Mononuclear cell (primary cell): ENCODE measurements around the gene CRYBG1. TPM values are rescaled to one million over a fixed set of nuclear protein-coding genes. Genes with fewer than 3 reads are reported as not detected.
A peak's percentile ranks its signal among the peaks of the same experiment; 100 is the strongest.
"Not testable (repeated sequence)": the region's sequence is repeated elsewhere in the genome, so short reads cannot be mapped to it uniquely, and the experiment has no call there.

Experiments
- H3K27me3 ChIP-seq: 2 replicates; pipeline ENCODE4 v1.6.0; 2011; ENCODE audit warnings: low read length, control low read depth; ENCODE audit not compliant: insufficient read depth
- H3K4me1 ChIP-seq: 2 replicates; pipeline ENCODE4 v1.5.1; 2011; ENCODE audit warnings: mild to moderate bottlenecking, low read length, control low read depth; ENCODE audit not compliant: insufficient read depth
- H3K4me3 ChIP-seq: 2 replicates; pipeline ENCODE4 v1.5.1; 2011; ENCODE audit warnings: mild to moderate bottlenecking, low read length, moderate library complexity
- H3K9me3 ChIP-seq: 2 replicates; pipeline ENCODE4 v1.5.1; 2011; ENCODE audit warnings: low read depth, mild to moderate bottlenecking, control low read depth, low read length
- total RNA-seq: library from RNA; depleted of rRNA; stranded (reverse); fragments of >200 nt; gene quantifications from one replicate; pipeline ENCODE4 v1.2.3, GENCODE V29; 2012

Gene CRYBG1
- total RNA-seq, 1 donor, result 60.9 TPM

DNA sequence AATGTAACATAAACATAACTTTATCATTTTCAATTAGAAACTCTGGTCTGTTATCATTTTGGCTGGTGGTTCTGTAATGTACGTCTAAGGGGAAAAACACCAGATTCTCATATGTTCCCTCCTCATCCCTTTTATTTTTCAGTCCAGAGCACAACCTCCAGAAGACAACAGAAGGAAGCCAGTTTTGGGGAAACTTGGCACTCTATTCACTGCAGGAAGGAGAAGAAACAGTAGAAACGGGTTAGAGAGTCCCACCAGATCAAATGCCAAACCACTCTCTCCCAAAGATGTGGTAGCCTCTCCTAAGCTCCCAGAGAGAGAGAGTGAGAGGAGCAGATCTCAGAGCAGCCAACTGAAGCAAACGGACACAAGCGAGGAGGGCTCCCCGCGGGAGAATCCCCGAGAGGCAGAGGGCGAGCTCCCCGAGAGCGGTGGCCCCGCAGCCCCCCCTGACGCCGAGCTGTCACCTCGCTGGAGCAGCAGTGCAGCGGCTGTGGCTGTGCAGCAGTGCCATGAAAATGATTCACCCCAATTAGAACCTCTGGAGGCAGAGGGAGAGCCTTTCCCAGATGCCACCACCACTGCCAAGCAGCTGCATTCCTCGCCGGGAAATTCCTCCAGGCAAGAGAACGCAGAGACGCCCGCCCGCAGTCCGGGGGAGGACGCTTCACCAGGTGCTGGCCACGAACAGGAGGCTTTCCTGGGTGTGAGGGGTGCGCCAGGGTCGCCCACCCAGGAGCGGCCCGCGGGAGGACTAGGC is 151.0 kb downstream of the CRYBG1 start:
- peak overlapping the region; percentile 81 for H3K4me3 ChIP-seq

DNA sequence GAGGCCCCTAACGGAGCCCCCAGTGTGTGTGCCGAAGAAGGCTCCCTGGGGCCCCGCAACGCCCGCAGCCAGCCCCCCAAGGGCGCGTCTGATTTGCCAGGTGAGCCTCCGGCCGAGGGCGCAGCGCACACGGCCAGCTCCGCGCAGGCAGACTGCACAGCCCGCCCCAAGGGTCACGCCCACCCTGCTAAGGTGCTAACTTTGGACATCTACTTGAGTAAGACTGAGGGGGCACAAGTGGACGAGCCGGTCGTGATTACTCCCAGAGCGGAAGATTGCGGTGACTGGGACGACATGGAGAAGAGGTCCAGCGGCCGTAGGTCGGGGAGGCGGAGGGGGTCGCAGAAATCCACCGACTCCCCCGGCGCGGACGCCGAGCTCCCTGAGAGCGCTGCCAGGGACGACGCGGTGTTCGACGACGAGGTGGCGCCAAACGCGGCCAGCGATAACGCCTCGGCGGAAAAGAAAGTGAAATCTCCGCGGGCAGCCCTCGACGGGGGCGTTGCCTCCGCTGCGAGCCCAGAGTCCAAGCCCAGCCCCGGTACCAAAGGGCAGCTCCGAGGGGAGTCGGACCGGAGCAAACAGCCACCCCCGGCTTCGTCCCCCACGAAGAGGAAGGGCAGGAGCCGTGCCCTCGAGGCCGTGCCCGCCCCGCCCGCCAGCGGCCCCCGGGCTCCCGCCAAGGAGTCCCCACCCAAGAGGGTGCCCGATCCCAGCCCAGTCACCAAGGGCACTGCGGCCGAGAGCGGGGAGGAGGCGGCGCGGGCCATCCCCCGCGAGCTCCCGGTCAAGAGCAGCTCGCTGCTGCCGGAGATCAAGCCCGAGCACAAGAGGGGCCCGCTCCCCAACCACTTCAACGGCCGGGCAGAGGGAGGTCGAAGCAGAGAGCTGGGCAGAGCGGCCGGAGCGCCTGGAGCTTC is 151.8 kb downstream of the CRYBG1 start:
- H3K4me1 ChIP-seq, result peaks cover 57% of the 10 kb centered on the region
- no peaks in the 10 kb centered on the region for H3K27me3 ChIP-seq
- H3K4me3 ChIP-seq, result peak overlapping the region; percentile 81
- no peaks in the 10 kb centered on the region for H3K9me3 ChIP-seq

More for the DNA sequence above, 151.0 kb downstream of the CRYBG1 start:
- H3K9me3 ChIP-seq, result no peaks in the 10 kb centered on the region
- H3K27me3 ChIP-seq, result no peaks in the 10 kb centered on the region
- peaks cover 51% of the 10 kb centered on the region for H3K4me1 ChIP-seq

DNA sequence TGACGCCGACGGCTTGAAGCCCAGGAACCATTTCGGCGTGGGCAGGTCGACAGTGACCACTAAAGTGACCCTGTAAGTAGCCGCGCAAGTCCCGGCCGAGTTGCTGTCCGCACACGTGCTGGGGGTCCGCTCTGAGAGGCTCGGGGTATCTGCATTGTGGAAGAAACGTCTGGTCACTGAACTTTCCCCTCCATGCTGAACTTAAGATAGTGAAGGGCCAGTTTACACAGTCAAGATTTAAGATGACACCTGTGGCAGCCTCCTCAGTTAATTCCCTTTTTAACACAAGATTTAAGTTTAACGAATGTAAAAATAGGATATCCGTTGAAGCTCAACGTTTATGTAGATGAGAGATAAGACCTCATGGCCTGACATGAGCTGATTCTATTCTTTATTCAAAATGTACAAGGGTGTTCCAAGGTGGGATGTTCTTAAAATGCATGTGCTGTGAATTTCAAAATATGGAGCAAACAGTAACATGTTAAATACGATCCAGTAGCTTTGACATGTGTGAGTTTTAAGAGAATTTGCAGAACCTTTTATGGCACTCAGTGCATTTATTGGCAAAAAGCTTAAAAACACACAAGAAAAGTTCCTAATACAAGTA is 152.6 kb downstream of the CRYBG1 start:
- H3K4me1 ChIP-seq, result peaks cover 64% of the 10 kb centered on the region
- H3K9me3 ChIP-seq, result no peaks in the 10 kb centered on the region
- H3K27me3 ChIP-seq, result no peaks in the 10 kb centered on the region
- peak overlapping the region; percentile 81 for H3K4me3 ChIP-seq

DNA sequence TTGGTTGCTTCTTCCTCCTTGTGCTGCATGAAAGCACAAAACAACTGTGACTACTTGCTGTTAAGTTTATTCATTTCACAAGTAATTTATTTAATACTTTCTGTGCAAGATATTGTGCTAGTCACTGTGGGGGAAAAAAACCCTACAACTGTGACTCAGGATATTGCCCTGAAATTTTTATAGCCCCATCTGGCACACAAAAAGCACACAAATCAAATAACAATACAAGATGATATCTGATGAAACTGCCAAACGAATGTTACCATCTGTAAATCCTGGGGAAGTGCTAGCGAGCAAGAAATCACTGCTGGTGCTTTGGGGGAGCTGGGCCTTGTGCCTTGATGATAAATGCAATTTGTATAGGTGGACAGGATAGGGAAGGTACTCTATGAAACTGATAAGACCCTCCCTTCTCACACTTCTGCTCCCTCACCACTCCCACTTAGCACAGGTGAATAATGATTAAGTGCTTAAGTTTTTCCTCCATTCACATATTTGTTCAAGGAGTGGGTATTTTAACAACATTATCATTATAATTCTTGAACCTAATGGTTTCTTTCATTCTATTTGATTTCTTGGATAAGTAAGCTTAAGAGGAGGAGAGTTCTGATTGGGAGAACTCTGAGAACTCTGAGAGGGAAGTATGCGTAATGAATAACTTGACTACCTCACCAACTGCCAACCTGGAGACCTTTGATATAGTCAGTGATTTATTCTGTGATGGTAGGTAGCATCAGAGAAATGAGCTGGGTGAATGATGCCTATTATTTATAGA is 153.5 kb downstream of the CRYBG1 start:
- Histone ChIP-seq H3K27me3 (no peaks in the 10 kb centered on the region), H3K9me3 (no peaks in the 10 kb centered on the region), H3K4me3 (peak overlapping the region; percentile 81), H3K4me1 (peaks cover 67% of the 10 kb centered on the region)

DNA sequence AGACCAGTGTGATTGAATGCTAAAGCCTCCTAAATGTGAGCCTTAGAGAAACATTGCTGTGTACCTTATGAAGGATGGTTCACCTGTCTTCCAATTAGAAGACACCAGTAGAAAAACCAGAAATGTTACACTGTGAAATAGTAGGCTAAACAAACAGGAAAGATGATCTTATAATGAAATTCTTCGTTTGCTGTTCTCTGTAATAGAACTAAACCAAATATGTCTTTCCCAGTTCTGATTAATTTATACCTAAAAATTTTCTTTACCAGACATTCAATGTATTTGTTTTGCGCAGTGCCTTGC is 154.0 kb downstream of the CRYBG1 start:
- Histone ChIP-seq H3K4me1 (peaks cover 68% of the 10 kb centered on the region), H3K9me3 (no peaks in the 10 kb centered on the region), H3K27me3 (no peaks in the 10 kb centered on the region), H3K4me3 (peak overlapping the region; percentile 81)

DNA sequence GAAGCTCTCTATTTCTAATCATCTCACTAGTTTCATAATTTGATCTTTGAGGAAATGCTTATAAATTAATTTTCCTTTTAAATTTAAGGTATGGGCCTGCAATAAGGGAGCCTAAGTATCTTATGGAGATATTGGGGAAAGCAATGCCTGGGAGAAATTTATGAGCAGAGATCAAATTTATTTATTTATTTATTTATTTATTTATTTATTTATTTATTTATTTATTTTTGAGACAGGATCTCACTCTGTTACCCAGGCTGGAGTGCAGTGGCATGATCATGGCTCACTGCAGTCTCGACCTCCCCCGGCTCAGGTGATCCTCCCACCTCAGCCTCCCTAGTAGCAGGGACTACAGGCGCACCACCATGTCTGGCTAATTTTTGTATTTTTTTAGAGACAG is 155.1 kb downstream of the CRYBG1 start:
- H3K9me3 ChIP-seq, H3K27me3 ChIP-seq, H3K4me3 ChIP-seq: not testable (repeated sequence)
- peaks cover 68% of the 10 kb centered on the region for H3K4me1 ChIP-seq

DNA sequence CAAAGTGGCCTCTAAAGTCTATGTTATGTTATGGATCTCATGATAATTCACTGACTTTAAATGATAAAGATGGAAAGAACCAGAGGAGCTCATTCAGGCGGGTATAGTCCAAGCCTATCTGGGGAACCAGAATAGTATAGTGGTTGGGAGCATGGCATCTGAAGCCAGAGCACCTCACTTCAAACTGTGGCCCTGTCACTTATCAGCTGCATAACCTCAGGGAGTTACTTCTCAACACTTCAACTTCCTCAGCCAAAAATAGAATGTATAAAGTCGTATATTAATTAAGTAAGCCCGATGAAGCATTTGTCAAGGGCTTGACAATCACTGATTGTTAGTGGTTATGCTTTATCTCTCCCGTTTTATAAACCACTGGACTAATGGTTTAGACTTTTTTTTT is 156.1 kb downstream of the CRYBG1 start:
- H3K4me1 ChIP-seq, result peaks cover 69% of the 10 kb centered on the region
- no peaks in the 10 kb centered on the region for H3K27me3 ChIP-seq
- H3K4me3 ChIP-seq, result no peak overlapping the region
- H3K9me3 ChIP-seq, result no peaks in the 10 kb centered on the region

DNA sequence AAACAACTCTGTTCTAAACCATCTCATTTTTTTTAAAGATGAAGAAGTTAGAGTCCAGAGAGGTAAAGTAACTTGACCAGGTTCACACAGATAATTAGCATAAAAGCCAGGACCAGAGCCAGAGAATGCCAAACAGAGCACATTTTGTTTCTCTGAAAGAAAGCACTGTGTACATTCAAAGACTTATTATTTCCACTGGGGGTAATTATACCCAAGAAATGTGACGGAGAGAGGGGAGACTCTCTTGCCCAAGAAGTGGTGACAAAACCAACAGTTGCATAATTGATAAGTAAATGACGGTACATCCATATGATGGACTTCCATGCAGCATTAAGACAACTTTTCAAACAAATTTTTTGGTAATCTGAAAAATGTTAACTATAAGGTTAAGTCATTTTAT is 157.2 kb downstream of the CRYBG1 start:
- no peaks in the 10 kb centered on the region for H3K9me3 ChIP-seq

DNA sequence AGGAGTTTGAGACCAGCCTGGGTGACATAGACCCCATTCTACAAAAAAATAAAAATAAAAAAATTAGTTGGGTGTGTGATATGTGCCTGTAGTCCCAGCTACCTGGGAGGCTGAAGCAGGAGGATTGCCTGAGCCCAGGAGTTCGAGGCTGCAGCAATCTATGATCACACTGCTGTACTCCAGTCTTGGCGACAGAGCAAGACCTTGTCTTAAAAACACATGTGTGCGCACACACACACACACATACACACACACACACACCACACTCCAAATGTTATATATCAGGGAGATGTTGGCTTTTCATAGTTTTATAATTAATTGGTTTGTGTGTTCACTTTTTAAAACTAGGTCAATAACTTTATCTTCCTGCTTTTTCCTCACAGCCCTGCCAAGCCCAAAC is 158.2 kb downstream of the CRYBG1 start:
- peaks cover 85% of the 10 kb centered on the region for H3K4me1 ChIP-seq

More for the DNA sequence above, 157.2 kb downstream of the CRYBG1 start:
- no peak overlapping the region for H3K4me3 ChIP-seq
- no peaks in the 10 kb centered on the region for H3K27me3 ChIP-seq
- peaks cover 76% of the 10 kb centered on the region for H3K4me1 ChIP-seq

DNA sequence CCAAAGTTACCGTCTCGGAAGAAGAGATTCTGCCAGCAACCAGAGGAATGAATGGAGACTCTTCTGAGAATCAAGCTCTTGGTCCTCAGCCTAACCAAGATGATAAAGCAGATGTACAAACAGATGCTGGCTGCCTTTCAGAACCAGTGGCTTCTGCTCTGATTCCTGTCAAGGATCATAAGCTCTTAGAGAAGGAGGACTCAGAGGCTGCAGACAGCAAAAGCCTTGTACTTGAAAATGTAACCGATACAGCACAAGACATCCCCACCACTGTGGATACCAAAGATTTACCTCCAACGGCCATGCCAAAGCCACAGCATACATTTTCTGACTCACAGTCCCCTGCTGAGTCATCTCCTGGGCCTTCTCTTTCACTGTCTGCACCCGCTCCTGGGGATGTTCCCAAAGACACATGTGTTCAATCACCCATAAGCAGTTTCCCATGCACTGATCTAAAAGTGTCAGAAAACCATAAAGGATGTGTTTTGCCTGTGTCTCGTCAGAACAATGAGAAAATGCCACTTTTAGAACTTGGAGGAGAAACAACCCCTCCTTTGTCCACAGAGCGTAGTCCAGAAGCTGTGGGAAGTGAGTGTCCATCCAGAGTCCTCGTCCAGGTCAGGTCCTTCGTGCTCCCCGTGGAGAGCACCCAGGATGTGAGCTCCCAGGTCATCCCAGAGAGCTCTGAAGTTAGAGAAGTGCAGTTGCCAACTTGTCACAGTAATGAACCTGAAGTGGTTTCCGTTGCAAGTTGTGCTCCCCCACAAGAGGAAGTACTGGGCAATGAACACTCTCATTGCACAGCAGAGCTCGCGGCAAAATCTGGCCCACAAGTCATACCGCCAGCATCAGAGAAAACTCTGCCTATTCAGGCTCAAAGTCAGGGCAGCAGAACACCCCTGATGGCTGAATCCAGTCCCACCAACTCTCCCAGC is 159.2 kb downstream of the CRYBG1 start:
- no peaks in the 10 kb centered on the region for H3K9me3 ChIP-seq
- H3K4me3 ChIP-seq, result peak overlapping the region; percentile 40
- no peaks in the 10 kb centered on the region for H3K27me3 ChIP-seq
- H3K4me1 ChIP-seq, result peaks cover 85% of the 10 kb centered on the region

More for the DNA sequence above, 158.2 kb downstream of the CRYBG1 start:
- Histone ChIP-seq H3K27me3 (no peaks in the 10 kb centered on the region), H3K9me3 (no peaks in the 10 kb centered on the region), H3K4me3 (no peak overlapping the region)

DNA sequence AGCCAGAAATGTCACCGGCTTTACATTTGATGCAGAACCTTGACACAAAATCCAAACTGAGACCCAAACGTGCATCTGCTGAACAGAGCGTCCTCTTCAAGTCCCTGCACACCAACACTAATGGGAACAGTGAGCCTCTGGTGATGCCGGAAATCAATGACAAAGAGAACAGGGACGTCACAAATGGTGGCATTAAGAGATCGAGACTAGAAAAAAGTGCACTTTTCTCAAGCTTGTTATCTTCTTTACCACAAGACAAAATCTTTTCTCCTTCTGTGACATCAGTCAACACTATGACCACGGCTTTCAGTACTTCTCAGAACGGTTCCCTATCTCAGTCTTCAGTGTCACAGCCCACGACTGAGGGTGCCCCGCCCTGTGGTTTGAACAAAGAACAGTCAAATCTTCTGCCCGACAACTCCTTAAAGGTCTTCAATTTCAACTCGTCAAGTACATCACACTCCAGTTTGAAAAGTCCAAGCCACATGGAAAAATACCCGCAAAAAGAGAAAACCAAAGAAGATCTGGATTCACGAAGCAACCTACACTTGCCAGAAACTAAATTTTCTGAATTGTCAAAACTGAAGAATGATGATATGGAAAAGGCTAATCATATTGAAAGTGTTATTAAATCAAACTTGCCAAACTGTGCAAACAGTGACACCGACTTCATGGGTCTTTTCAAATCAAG is 160.3 kb downstream of the CRYBG1 start:
- peak overlapping the region; percentile 40 for H3K4me3 ChIP-seq
- peaks cover 84% of the 10 kb centered on the region for H3K4me1 ChIP-seq
- no peaks in the 10 kb centered on the region for H3K27me3 ChIP-seq
- H3K9me3 ChIP-seq, result no peaks in the 10 kb centered on the region

DNA sequence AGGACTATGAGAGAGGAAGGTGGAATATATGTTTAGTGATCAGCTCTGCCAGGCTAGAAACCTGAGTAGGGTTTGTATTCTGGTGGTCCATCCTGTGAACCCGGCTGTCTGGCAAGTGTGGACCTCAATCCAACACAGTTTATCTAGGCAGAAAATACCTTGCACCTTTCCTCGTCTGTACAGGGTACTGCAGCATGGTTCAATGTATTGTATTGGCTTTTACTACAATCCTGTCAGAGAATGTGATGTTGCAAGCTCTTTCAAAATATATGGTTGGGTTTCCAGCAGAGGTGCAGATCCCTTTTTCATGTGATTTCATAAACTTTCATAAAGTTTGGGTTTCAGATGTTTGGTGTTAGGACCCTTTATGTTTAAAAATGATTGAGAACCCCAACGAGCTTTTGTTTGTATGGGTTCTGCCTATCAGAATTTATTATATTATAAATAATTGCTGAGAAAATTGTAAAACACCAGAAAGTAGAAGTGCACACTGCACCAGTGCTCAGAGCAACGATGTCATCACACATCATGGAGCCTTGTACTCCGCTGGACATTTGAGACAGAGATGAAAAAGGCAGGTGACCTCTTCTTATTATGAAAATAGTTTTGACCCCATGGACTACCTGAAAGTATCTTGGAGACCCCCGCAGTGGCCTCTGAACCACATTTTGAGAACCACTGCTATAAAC is 162.2 kb downstream of the CRYBG1 start:
- Histone ChIP-seq H3K27me3 (no peaks in the 10 kb centered on the region), H3K4me3 (peak overlapping the region; percentile 40), H3K4me1 (peaks cover 70% of the 10 kb centered on the region), H3K9me3 (no peaks in the 10 kb centered on the region)
